OCI-LY1 (cell line): ENCODE results near the gene CEP85L.

Source experiments
- EZH2 ChIP-seq: fragments of 200-600 bp; sonication (generic), shearing (Covaris generic); IDR thresholded peaks from 2 replicates; pipeline ENCODE4 v1.8.0; 2017; ENCODE audit warnings: borderline replicate concordance, mixed run types, mild to moderate bottlenecking, antibody characterized with exemption, low read length, moderate library complexity, mixed read lengths
- TF ChIP-seq, protein P1 (sequence below): fragments of 200-600 bp; sonication (generic), shearing (Covaris generic); IDR thresholded peaks from 2 replicates; pipeline ENCODE4 v1.5.1; 2017; ENCODE audit warnings: mild to moderate bottlenecking, antibody characterized with exemption, low read length, moderate library complexity, mixed read lengths

DNA sequence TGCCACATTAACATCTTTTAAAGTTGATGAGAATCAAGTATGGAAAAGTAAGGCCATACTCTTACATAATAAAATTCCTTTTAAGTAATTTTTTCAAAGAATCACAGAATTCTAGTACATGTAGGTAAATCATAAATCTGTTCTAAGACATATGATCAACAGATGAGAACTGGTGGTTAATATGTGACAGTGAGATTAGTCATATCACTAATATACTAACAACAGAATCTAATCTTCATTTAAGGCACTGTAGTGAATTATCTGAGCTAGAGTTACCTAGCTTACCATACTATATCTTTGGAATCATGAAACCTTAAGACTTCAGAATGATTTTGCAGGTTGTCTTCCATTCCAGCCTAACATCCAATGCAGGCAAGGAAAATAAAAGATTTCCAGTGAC is 91.7 kb downstream of the CEP85L start:
- TF ChIP-seq, protein P1, sequence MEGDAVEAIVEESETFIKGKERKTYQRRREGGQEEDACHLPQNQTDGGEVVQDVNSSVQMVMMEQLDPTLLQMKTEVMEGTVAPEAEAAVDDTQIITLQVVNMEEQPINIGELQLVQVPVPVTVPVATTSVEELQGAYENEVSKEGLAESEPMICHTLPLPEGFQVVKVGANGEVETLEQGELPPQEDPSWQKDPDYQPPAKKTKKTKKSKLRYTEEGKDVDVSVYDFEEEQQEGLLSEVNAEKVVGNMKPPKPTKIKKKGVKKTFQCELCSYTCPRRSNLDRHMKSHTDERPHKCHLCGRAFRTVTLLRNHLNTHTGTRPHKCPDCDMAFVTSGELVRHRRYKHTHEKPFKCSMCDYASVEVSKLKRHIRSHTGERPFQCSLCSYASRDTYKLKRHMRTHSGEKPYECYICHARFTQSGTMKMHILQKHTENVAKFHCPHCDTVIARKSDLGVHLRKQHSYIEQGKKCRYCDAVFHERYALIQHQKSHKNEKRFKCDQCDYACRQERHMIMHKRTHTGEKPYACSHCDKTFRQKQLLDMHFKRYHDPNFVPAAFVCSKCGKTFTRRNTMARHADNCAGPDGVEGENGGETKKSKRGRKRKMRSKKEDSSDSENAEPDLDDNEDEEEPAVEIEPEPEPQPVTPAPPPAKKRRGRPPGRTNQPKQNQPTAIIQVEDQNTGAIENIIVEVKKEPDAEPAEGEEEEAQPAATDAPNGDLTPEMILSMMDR = no peak
- TF ChIP-seq EZH2 = no peak
